RWPE1 (cell line): Measurements from ENCODE around the gene CEP152.

Experiments used
- CTCF ChIA-PET: fragments of 350-600 bp; sonication (Branson Sonifier 250); formaldehyde crosslinking; extraction: SDS; loops from one replicate; lab custom pipeline; 2021; lab: Yijun Ruan, JAX
- POLR2A ChIA-PET: fragments of 400-600 bp; formaldehyde crosslinking; extraction: SDS; loops from one replicate; lab custom pipeline; 2020; ENCODE audit warnings: antibody characterized with exemption; ENCODE audit not compliant: low non-redundant PET; lab: Yijun Ruan, JAX
- DNase-seq: peaks from one replicate; pipeline ENCODE4 v3.0.0; 2012; ENCODE audit warnings: low spot score
- H3K27ac ChIP-seq: fragments of 450-650 bp; 2 replicates; pipeline ENCODE4 v1.5.1; 2017
- TF ChIP-seq, protein P1 (sequence below): fragments of 450-650 bp; conservative IDR thresholded peaks from 2 replicates; pipeline ENCODE4 v1.5.1; 2017; ENCODE audit warnings: low read depth, mild to moderate bottlenecking

CEP152 gene

DNA sequence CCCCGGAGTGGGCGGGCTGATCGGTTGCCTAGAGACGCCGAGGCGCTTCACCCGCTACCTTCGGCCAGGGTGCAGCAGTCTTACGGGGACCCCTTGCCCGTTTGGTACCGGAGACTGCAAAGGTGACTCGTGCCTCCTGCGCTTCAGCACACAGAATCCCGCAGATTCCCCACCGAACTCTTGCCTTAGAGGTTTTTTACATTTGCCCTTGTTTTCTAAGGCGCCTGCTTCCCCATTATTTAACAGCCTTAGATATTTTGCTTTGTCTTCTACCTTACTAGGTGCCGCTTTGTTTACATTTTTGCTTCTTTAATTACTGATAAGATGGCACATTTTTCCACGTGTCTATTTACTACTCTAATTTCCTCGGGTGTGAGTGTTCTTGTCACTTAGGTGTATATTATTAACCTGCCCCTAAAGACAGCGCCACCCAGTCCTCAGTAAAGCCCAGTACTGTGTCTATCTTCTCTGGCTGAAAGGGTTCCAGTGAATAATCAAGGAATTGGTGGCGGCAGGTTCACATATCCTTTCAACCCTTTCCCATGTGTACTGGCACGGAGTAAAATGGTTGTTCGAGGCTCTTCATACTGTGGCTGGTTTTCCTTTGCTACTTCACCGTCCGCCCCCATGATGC is 573 bp upstream of the CEP152 start:
- POLR2A ChIA-PET: no interaction called here
- H3K27ac ChIP-seq: no peak overlapping the region
- CTCF ChIA-PET: interaction anchor here (0.9 kb wide), 1 partner anchor 10 kb away, joined by 3 read pairs; no protein-coding TSS in a partner anchor
- TF ChIP-seq, protein P1, sequence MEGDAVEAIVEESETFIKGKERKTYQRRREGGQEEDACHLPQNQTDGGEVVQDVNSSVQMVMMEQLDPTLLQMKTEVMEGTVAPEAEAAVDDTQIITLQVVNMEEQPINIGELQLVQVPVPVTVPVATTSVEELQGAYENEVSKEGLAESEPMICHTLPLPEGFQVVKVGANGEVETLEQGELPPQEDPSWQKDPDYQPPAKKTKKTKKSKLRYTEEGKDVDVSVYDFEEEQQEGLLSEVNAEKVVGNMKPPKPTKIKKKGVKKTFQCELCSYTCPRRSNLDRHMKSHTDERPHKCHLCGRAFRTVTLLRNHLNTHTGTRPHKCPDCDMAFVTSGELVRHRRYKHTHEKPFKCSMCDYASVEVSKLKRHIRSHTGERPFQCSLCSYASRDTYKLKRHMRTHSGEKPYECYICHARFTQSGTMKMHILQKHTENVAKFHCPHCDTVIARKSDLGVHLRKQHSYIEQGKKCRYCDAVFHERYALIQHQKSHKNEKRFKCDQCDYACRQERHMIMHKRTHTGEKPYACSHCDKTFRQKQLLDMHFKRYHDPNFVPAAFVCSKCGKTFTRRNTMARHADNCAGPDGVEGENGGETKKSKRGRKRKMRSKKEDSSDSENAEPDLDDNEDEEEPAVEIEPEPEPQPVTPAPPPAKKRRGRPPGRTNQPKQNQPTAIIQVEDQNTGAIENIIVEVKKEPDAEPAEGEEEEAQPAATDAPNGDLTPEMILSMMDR: peak; percentile 37
- no peak for DNase-seq

DNA sequence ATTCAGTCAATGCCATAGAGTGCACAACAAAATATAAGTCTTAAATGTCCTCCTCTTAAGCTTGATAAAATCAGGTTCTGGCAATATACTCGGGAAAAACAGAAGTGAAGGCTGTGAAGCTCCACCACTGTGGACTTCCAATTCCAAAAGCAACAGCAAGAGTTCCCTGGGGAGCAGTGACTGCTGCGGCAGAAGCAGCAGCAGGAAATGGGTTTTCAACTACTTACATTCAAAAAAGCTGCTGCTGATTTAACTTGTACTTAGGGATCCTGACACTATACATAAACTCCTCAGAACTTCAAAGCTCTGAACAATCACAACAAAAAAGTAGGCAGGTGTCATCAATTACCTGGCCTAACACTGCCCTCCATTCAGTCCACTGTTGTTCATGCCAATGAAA is 4.7 kb downstream of the CEP152 start:
- no peak overlapping the region for H3K27ac ChIP-seq
- CTCF ChIA-PET: interaction anchor here (0.7 to 1.2 kb wide), 3 partner anchors 298 to 1222 kb away, joined by 3 read pairs; no protein-coding TSS in a partner anchor
- POLR2A ChIA-PET: no interaction called here
- TF ChIP-seq, protein P1: no peak
- no peak for DNase-seq

DNA sequence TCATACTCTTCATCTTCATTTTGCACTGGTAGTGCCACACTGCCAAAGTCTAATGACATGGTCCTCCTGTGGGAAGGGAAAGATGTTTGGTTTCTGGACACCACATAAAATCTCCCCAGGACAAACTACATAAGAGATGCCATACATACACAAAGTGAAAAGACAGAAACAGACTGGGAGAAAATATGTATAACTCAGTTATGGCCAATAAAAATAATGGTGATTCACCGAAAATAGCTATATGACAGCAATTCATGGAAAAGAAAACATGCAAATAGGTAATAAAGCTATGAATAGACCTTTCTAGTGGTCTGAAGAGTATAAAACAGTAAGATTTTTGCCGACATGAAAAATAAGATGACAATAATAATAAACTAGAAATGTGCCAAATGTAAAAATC is 5.3 kb downstream of the CEP152 start:
- DNase-seq: no peak
- ChIA-PET CTCF (interaction anchor here (0.6 to 1.2 kb wide), 3 partner anchors 83 to 447 kb away, joined by 3 read pairs; no protein-coding TSS in a partner anchor), POLR2A (no interaction called here)
- no peak overlapping the region for H3K27ac ChIP-seq
- TF ChIP-seq, protein P1: no peak

DNA sequence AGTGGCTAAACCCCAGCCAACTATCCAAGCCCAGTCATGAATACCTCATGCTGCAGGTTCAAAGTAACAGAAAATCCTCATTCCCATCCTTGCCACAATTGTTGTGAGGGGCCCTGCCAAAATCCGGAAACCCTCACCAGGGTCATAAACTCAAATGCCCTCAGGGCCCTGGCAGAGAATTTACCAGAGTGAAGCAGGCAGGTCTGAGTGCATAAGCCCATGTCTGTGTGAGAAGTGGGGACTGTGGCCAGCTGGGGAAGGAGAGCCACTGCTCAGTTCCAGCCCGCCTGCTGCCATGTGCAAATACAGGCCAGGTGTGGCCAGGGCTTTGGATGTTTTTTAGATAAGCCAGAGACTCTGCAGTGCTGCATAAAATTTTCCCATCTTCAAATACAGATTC is 7.0 kb downstream of the CEP152 start:
- POLR2A ChIA-PET: no interaction called here
- H3K27ac ChIP-seq: peak overlapping the region; percentile 30; the same call in 1 of the 2 replicates
- CTCF ChIA-PET: no interaction called here
- TF ChIP-seq, protein P1: no peak
- no peak for DNase-seq

DNA sequence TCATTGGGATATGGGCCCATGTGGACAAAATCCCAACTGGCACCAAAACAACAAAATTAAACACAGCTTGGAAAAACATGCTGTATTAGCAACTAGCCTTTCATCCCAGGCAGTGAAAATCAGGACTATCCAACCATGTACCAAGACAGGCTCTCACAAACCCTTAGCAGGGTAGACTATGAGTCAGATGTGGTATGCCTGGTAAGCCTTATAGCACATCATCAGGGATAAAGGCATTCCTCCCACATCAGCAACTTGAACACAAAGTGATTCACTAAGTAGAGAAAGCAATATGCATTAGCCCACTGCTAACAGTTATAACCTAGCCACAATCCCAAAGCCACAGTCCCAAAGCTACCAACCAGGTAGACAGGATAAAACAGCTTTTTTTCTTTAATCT is 8.0 kb downstream of the CEP152 start:
- TF ChIP-seq, protein P1: no peak
- ChIA-PET POLR2A (no interaction called here), CTCF (no interaction called here)
- DNase-seq: peak; percentile 53
- no peak overlapping the region for H3K27ac ChIP-seq

DNA sequence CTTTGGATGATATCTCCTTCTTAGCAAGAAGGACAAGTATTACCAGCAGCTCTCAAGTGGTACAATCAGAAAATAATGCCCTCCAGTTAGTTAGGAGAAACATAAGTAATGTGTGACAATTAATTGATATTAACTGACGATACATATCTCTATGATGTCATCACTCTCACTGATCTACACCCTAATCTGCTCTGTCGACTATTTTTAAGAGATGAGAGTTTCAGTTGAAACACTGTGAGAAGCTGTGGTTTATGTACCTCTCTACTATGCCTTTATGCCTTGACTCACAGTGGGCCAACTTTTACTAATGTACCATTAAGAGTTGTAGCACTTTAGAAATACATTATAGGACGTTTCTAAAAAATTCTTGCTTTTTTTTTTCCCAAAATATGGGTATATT is 8.6 kb downstream of the CEP152 start:
- no peak for DNase-seq
- ChIA-PET POLR2A (no interaction called here), CTCF (interaction anchor here (0.6 to 1.1 kb wide), 4 partner anchors 408 to 498 kb away, joined by 3 to 7 read pairs (median 6); no protein-coding TSS in a partner anchor)
- TF ChIP-seq, protein P1: no peak
- H3K27ac ChIP-seq: no peak overlapping the region
